Karpas-422 (cell line): ENCODE measurements around the gene ATXN1. TPM values are rescaled to one million over a fixed set of nuclear protein-coding genes. Genes with fewer than 3 reads are reported as not detected.

ENCODE experiments used
- DNase-seq: peaks from one replicate; pipeline ENCODE4 v3.0.0-alpha.2; 2015
- H2AFZ ChIP-seq: fragments of 200-600 bp; sonication (generic); 2 replicates; pipeline ENCODE4 v1.6.1; 2014; ENCODE audit warnings: antibody characterized with exemption, low read length, mixed read lengths
- H3K27ac ChIP-seq: fragments of 200-600 bp; sonication (generic); 2 replicates; pipeline ENCODE4 v1.5.1; 2014; ENCODE audit warnings: mild to moderate bottlenecking, low read length, moderate library complexity
- H3K27me3 ChIP-seq: fragments of 200-600 bp; sonication (generic); 2 replicates; pipeline ENCODE4 v1.6.1; 2014; ENCODE audit warnings: low read length, mixed read lengths
- H3K36me3 ChIP-seq: fragments of 200-600 bp; sonication (generic); 2 replicates; pipeline ENCODE4 v1.6.1; 2014; ENCODE audit warnings: low read length, mixed read lengths; ENCODE audit not compliant: insufficient read depth
- H3K4me1 ChIP-seq: fragments of 200-600 bp; sonication (generic); 2 replicates; pipeline ENCODE4 v1.6.1; 2014; ENCODE audit warnings: mild to moderate bottlenecking, low read length, mixed read lengths
- H3K4me2 ChIP-seq: fragments of 200-600 bp; sonication (generic); 2 replicates; pipeline ENCODE4 v1.6.1; 2014; ENCODE audit warnings: low read length, low read depth, mild to moderate bottlenecking; ENCODE audit not compliant: poor library complexity, severe bottlenecking
- H3K4me3 ChIP-seq: fragments of 200-600 bp; sonication (generic); 2 replicates; pipeline ENCODE4 v1.5.1; 2014; ENCODE audit warnings: mild to moderate bottlenecking, antibody characterized with exemption, low read length, mixed read lengths
- H3K79me2 ChIP-seq: fragments of 200-600 bp; sonication (generic); 2 replicates; pipeline ENCODE4 v1.6.1; 2014; ENCODE audit warnings: mild to moderate bottlenecking, low read length, mixed read lengths
- H3K9ac ChIP-seq: fragments of 200-600 bp; sonication (generic); 2 replicates; pipeline ENCODE4 v1.6.0; 2014; ENCODE audit warnings: low read length
- H3K9me2 ChIP-seq: fragments of 200-600 bp; sonication (generic), shearing (Covaris generic); replicated peaks from 2 replicates; pipeline ENCODE4 v1.6.0; 2014; ENCODE audit warnings: mild to moderate bottlenecking, low read length, moderate library complexity; ENCODE audit not compliant: insufficient read depth
- H3K9me3 ChIP-seq: fragments of 300-700, 200-600 bp; sonication (generic); 2 replicates; pipeline ENCODE4 v1.6.1; 2014; ENCODE audit warnings: low read length, mixed read lengths
- H4K20me1 ChIP-seq: fragments of 200-600 bp; sonication (generic); 2 replicates; pipeline ENCODE4 v1.6.1; 2014; ENCODE audit warnings: mild to moderate bottlenecking, antibody characterized with exemption, low read length, low read depth; ENCODE audit not compliant: insufficient read depth
- total RNA-seq: library from RNA; depleted of rRNA; stranded (reverse); fragments of >200 nt; shearing (Covaris generic); gene quantifications from 2 replicates; pipeline ENCODE4 v1.2.3, GENCODE V29; 2014; ENCODE audit warnings: low replicate concordance

Gene ATXN1
- total RNA-seq, 1 experiment from 2014 or later = 0.37 TPM

DNA sequence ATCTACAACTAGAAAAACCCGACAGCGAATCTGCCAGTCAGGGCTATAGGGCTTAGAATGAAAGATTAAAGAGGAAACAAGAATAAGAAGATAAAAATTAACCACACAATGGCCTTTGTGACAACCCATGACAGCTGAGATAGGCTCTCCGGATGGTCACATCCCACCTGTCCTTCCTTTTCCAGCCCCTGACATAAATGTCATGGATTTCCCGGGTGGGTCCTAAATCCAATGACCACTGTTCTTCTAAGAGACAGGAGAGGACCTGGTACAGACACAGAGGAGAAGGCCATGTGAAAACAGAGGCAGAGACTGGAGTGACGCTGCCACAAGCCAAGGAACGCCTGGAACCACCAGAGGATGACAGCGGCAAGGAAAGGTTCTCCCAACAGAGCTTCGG is 41.8 kb downstream of the ATXN1 start:
- Histone ChIP-seq H3K9me2 (no peaks in the 10 kb centered on the region), H3K36me3 (no peaks in the 10 kb centered on the region), H3K9me3 (no peaks in the 10 kb centered on the region), H3K4me2 (no peak overlapping the region), H3K27me3 (no peaks in the 10 kb centered on the region), H2AFZ (no peak overlapping the region), H4K20me1 (no peaks in the 10 kb centered on the region), H3K9ac (no peak overlapping the region), H3K4me1 (no peaks in the 10 kb centered on the region), H3K4me3 (no peak overlapping the region), H3K27ac (no peak overlapping the region), H3K79me2 (no peaks in the 10 kb centered on the region)
- no peak for DNase-seq

DNA sequence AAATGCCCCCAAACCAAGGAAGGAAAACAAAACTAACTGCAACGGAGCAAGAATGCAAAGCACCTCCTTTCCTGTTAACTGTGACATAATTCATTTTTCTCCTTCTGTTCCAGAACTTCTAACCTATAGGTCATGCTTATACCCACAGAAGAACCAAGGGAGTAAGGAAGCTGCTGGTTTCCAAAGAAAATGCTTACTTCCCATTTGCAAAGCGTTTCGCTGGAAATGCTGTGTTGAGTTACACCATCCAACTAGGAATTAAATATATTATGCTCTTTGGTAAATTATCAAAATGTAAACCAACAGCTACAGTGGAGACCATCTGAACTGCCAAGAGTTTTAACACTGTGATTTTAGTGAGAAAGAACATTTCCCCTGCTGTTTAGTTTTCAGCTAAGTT is 42.9 kb downstream of the ATXN1 start:
- Histone ChIP-seq H3K27ac (no peak overlapping the region), H3K9me3 (no peaks in the 10 kb centered on the region), H3K4me3 (no peak overlapping the region), H3K9ac (no peak overlapping the region), H4K20me1 (no peaks in the 10 kb centered on the region), H3K4me1 (no peaks in the 10 kb centered on the region), H3K4me2 (no peak overlapping the region), H3K9me2 (no peaks in the 10 kb centered on the region), H3K36me3 (no peaks in the 10 kb centered on the region), H3K79me2 (no peaks in the 10 kb centered on the region), H3K27me3 (no peaks in the 10 kb centered on the region), H2AFZ (no peak overlapping the region)
- DNase-seq = no peak

DNA sequence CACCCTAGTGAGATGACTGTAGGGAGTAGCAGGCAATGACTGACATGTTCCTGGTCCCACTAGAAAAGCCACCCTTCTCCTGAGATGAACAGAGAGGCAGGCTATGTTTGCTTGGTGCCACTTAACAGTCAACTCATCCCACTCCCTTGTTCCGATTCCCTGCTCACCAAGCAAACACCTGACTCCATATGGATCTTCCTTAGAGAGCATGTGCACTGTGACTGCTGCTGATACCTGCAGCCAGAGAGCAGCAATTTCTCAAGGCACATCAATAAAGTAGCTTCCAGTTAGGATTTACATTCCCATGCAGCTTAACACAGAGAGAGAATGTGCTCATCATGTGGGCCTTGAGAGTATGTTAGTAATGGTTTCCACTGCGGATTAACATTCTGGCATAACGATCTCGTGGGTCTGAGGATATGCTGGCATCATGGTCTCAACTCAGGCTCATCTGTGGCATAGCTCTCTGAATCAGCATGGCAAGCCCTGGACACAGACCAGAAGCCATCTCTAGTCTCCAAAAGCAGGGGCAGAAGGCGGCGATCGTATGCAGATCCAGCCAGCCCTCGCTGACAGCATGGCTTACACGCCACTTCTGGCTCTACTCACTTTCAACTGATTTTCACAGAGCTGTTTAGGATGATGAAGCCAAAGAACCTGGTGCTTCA is 43.9 kb downstream of the ATXN1 start:
- H3K4me1 ChIP-seq = no peaks in the 10 kb centered on the region
- H3K36me3 ChIP-seq = no peaks in the 10 kb centered on the region
- H3K9me2 ChIP-seq = no peaks in the 10 kb centered on the region
- DNase-seq = no peak
- no peak overlapping the region for H3K4me2 ChIP-seq
- H4K20me1 ChIP-seq = no peaks in the 10 kb centered on the region
- no peaks in the 10 kb centered on the region for H3K27me3 ChIP-seq
- no peak overlapping the region for H3K4me3 ChIP-seq
- H3K9me3 ChIP-seq = no peaks in the 10 kb centered on the region
- H3K27ac ChIP-seq = no peak overlapping the region
- H2AFZ ChIP-seq = no peak overlapping the region
- no peak overlapping the region for H3K9ac ChIP-seq
- H3K79me2 ChIP-seq = no peaks in the 10 kb centered on the region

DNA sequence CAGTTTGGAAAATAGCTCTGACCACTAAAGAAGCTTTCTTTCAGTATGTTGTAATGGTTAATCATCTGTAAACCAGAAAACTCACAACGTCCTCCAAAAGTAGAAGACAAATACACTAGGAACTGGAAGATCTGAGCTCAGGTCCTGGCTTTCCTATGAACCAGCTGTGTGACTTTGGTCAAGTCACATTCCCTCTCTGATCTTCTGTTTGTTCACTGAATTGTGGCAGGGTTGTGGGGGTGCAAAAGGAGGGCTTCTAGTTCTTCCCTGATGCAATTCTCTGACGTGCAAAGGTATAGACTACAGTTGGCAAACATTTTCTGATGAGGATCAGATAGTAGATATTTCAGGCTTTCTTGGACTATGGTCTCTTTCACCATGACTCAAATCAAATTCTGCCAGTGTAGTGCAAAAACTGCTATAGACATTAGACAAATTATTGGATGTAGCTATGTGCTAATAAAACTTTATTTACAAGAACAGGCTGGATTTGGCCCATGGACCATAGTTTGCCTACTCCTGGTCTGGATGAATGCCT is 44.9 kb downstream of the ATXN1 start:
- no peaks in the 10 kb centered on the region for H3K79me2 ChIP-seq
- no peaks in the 10 kb centered on the region for H3K9me2 ChIP-seq
- no peak overlapping the region for H3K4me3 ChIP-seq
- no peaks in the 10 kb centered on the region for H3K27me3 ChIP-seq
- no peak for DNase-seq
- H2AFZ ChIP-seq = no peak overlapping the region
- H3K36me3 ChIP-seq = no peaks in the 10 kb centered on the region
- no peak overlapping the region for H3K4me2 ChIP-seq
- no peaks in the 10 kb centered on the region for H3K9me3 ChIP-seq
- no peak overlapping the region for H3K9ac ChIP-seq
- H3K4me1 ChIP-seq = no peaks in the 10 kb centered on the region
- no peak overlapping the region for H3K27ac ChIP-seq
- H4K20me1 ChIP-seq = no peaks in the 10 kb centered on the region

DNA sequence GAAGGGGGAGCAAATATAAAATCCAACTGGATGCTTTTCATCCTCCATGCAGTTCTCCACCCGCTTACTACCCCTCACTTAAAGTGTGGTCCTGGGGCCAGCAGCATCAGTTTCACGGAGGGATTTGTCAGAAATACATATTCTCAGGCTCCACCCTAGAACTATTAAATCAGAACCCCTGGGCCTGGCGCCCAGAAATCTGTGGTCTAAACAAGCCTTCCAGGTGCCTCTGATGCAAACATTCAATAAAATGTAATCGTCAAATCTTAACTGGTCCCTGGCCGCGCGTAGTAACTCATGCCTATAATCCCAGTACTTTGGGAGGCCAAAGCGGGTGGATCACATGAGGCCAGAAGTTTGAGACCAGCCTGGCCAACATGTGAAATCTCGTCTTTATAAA is 47.7 kb downstream of the ATXN1 start:
- Histone ChIP-seq H3K4me3 (no peak overlapping the region), H3K4me1 (no peaks in the 10 kb centered on the region), H3K9ac (no peak overlapping the region), H3K27me3 (no peaks in the 10 kb centered on the region), H3K9me2 (no peaks in the 10 kb centered on the region), H3K4me2 (no peak overlapping the region), H3K27ac (no peak overlapping the region), H4K20me1 (no peaks in the 10 kb centered on the region), H3K36me3 (no peaks in the 10 kb centered on the region), H3K9me3 (no peaks in the 10 kb centered on the region), H2AFZ (no peak overlapping the region), H3K79me2 (no peaks in the 10 kb centered on the region)
- DNase-seq = no peak

DNA sequence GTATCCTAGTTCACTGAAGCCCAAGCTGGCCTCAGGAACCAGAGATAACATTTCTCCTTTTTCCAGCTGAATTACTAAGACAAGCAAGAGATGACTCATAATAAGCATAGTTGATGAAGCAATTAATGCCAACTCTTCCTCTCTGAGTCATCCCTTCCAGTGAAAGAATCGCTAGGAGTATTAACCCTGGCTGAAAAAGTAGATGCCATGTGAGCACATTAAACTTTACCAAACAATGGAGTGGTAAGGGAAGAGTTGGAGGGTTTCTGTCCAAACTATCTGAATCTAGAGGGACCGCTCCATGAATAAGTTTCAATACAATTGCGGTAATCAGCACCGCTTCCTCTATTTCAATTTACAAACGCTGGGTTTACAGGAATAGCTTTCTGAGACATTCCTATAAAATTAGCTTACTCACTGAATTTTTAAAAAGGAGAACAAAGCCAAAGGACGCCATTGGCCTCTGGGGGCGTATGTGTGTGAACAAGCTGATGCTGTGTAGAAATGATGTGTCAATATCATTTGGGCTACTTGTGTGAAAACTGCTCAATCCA is 48.3 kb downstream of the ATXN1 start:
- Histone ChIP-seq H4K20me1 (no peaks in the 10 kb centered on the region), H3K4me2 (no peak overlapping the region), H3K27ac (no peak overlapping the region), H3K36me3 (no peaks in the 10 kb centered on the region), H3K9me2 (no peaks in the 10 kb centered on the region), H3K79me2 (no peaks in the 10 kb centered on the region), H2AFZ (no peak overlapping the region), H3K4me1 (no peaks in the 10 kb centered on the region), H3K4me3 (no peak overlapping the region), H3K27me3 (no peaks in the 10 kb centered on the region), H3K9me3 (no peaks in the 10 kb centered on the region), H3K9ac (no peak overlapping the region)
- DNase-seq = peak; percentile 46

DNA sequence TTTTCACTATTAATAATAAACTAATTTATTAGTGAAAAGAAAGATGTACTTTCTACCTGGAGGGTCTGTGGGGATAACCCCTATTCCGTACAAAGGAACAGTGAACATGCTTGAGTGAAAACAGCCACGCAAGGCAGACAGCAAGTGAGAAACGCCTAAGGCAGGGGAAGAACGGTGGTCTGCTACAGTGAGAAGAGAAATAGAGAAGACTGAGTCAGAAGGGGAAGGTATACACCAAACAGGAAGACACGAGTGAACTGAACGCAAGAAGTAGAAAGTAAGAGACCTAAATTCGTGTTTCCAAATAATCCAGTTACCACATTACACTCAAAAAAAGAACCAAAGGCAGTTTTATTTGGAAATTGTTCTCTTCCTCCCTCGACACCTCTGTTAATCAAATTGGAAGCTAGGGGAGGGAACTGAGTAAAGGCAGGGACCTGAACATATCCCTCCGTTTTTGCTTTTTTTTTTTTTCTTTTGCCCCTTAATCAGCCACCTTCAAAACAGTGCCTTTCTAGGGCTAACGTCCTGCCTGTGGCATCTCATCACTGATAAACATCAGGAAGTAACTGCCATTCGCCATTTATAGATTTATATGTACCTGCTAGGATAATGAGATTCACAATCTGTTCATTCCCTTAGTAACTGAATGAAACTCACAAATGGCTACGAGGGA is 48.9 kb downstream of the ATXN1 start:
- H3K4me1 ChIP-seq = no peaks in the 10 kb centered on the region
- no peak for DNase-seq
- no peak overlapping the region for H3K4me2 ChIP-seq
- H3K27me3 ChIP-seq = no peaks in the 10 kb centered on the region
- H2AFZ ChIP-seq = no peak overlapping the region
- no peaks in the 10 kb centered on the region for H3K79me2 ChIP-seq
- no peak overlapping the region for H3K9ac ChIP-seq
- H3K27ac ChIP-seq = no peak overlapping the region
- no peaks in the 10 kb centered on the region for H3K9me3 ChIP-seq
- no peak overlapping the region for H3K4me3 ChIP-seq
- H4K20me1 ChIP-seq = no peaks in the 10 kb centered on the region
- H3K9me2 ChIP-seq = no peaks in the 10 kb centered on the region
- no peaks in the 10 kb centered on the region for H3K36me3 ChIP-seq

DNA sequence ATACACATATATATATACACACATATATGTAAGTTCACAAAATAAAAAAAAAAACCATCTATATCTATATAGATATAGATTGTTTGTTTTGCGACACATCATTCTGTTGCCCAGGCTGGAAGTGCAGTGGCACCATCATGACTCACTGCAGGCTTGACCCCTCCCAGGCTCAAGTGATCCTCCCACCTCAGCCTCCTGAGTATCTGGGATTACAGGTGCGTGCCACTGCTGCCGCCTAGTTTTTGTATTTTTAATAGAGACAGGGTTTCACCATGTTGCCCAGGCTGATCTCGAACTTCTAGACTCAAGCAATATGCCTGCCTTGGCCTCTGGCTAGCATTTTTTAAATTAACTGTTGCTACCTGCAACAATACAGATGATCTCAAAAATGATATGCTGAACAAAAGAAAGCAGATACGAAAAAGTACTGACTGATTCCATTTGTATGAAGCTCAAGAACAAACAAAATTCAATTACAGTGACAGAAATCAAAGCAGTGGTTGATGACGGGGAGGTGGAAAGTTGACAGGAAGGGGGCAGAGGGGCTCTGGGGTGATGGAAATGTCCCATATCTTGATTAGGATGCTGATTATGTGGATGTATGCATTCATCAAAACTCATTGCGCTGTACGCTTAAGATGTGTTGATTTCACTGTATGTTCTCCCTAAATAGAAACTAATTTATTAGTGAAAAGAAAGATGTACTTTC is 49.6 kb downstream of the ATXN1 start:
- no peak overlapping the region for H3K9ac ChIP-seq
- no peaks in the 10 kb centered on the region for H3K9me3 ChIP-seq
- H3K36me3 ChIP-seq = no peaks in the 10 kb centered on the region
- H3K4me3 ChIP-seq = no peak overlapping the region
- H3K27me3 ChIP-seq = no peaks in the 10 kb centered on the region
- no peaks in the 10 kb centered on the region for H3K4me1 ChIP-seq
- no peaks in the 10 kb centered on the region for H4K20me1 ChIP-seq
- H2AFZ ChIP-seq = no peak overlapping the region
- H3K27ac ChIP-seq = no peak overlapping the region
- no peaks in the 10 kb centered on the region for H3K9me2 ChIP-seq
- no peaks in the 10 kb centered on the region for H3K79me2 ChIP-seq
- no peak overlapping the region for H3K4me2 ChIP-seq
- no peak for DNase-seq
